ENCODE results near the gene TCP11.

TCP11 gene

GRCh38 chr6:35078896-35079295, 62.2 kb downstream of the TCP11 start:
- DNase-seq, result no peak

GRCh38 chr6:35078226-35078850, 62.8 kb downstream of the TCP11 start:
- no peak for DNase-seq

- DNase-seq, result no peak
These were observed 63.4 kb downstream of the TCP11 start for GRCh38 chr6:35077713-35078105.

GRCh38 chr6:35076997-35077712, 64.0 kb downstream of the TCP11 start:
- DNase-seq, result no peak

- no peak for DNase-seq
These were observed 67.2 kb downstream of the TCP11 start for GRCh38 chr6:35073766-35074471.

GRCh38 chr6:35073211-35073610, 67.9 kb downstream of the TCP11 start:
- DNase-seq, result no peak

GRCh38 chr6:35072698-35073055, 68.5 kb downstream of the TCP11 start:
- DNase-seq, result no peak

GRCh38 chr6:35072051-35072697, 69.0 kb downstream of the TCP11 start:
- no peak for DNase-seq

GRCh38 chr6:35071347-35071994, 69.7 kb downstream of the TCP11 start:
- DNase-seq, result no peak

GRCh38 chr6:35070111-35070510, 71.0 kb downstream of the TCP11 start:
- no peak for DNase-seq

GRCh38 chr6:35069262-35069661, 71.9 kb downstream of the TCP11 start:
- DNase-seq, result no peak

- no peak for DNase-seq
These were observed 72.5 kb downstream of the TCP11 start for GRCh38 chr6:35068644-35069043.

- no peak for DNase-seq
These were observed 72.9 kb downstream of the TCP11 start for GRCh38 chr6:35068206-35068605.
